ENCODE measurements around the gene HOXA7. TPM values are rescaled to one million over a fixed set of nuclear protein-coding genes. Genes with fewer than 3 reads are reported as not detected.

HOXA7 gene
- total and polyA plus RNA-seq, 7 experiments from 2014 or later: not detected

DNA sequence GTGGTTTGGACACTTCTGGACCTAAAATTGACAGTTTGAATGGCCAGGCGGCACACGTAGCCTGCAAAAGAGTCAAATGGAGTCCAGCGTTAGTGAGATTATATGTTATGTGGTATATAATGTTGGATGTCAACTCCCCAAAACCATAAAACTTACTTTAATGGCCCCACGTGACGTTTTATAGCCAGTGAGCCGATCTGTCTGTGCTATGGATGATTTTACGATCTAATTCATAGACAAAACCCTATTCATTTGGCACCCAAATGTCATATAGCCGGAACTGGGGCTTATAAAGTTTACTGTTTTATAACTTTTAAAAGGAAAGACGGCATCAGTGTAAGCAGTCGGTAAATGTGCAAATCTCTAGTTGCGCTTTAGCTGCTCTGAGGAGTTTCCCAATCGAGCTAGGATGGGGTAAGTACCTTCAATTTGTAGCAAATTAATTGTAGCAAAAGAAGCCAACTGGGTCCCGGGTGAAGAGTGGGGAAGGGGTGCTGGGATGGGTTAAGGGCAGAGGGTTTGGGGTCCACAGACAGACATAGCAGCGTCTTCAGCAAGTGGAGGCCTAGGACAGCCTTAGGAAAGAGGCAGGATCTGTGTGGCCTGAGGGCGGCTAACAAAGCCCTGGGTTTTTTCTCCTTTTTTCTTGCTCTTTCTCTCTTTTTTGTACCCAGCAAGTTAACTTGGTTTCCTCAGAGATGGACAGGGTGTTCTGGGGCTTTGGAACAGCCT lies 16.2 kb downstream of the HOXA7 start:
- ATAC-seq (no peak), DNase-seq (no peak)
- peaks cover 0 to 3% (median 0%) of the 10 kb centered on the region in 11 donors for H3K9me3 Mint-ChIP-seq
- Histone ChIP-seq H3K27me3 (ENCODE audit: control insufficient read depth in 2 of 2, insufficient read depth in 2 of 2, low read length in 2 of 2) (peaks cover 0 to 3% of the 10 kb centered on the region in 2 donors), H3K36me3 (ENCODE audit: control insufficient read depth in 2 of 3, insufficient read depth in 3 of 3, low read length in 3 of 3) (no peaks in the 10 kb centered on the region), H3K9me3 (ENCODE audit: control insufficient read depth in 2 of 3, low read length in 3 of 3) (no peaks in the 10 kb centered on the region), H3K4me3 (ENCODE audit: low read length) (no peak overlapping the region), H3K4me1 (ENCODE audit: control insufficient read depth in 2 of 2, insufficient read depth in 2 of 2, low read length in 2 of 2) (no peaks in the 10 kb centered on the region), H3K27ac (ENCODE audit: low read depth, low read length) (no peak overlapping the region)
- H3K27me3 Mint-ChIP-seq: peaks cover 32 to 61% (median 56%) of the 10 kb centered on the region in 5 donors
- CTCF ChIA-PET: interaction anchor here (0.6 kb wide), 2 partner anchors 173 to 1078 kb away, joined by 3 to 4 read pairs; no protein-coding TSS in a partner anchor
- intact Hi-C loops (cut with micrococcal nuclease): no loop called here
- H3K27ac Mint-ChIP-seq: no peak overlapping the region
- peaks cover 0 to 7% (median 2%) of the 10 kb centered on the region in 7 donors for H3K4me1 Mint-ChIP-seq
- peaks cover 0 to 3% (median 0%) of the 10 kb centered on the region in 5 donors for H3K36me3 Mint-ChIP-seq
- H3K4me3 Mint-ChIP-seq: no peak overlapping the region
- POLR2A ChIA-PET: no interaction called here

GRCh38 chr7:27139334-27140125 lies 16.9 kb downstream of the HOXA7 start:
- Mint-ChIP-seq H3K36me3 (peaks cover 0 to 3% (median 0%) of the 10 kb centered on the region in 5 donors), H3K27me3 (peaks cover 40 to 64% (median 59%) of the 10 kb centered on the region in 5 donors), H3K4me3 (no peak overlapping the region), H3K4me1 (peaks cover 0 to 11% (median 5%) of the 10 kb centered on the region in 7 donors), H3K27ac (no peak overlapping the region), H3K9me3 (peaks cover 0 to 2% (median 0%) of the 10 kb centered on the region in 11 donors)
- ChIA-PET CTCF (no interaction called here), POLR2A (no interaction called here)
- no peaks in the 10 kb centered on the region for H3K4me1 ChIP-seq (ENCODE audit: control insufficient read depth in 2 of 2, insufficient read depth in 2 of 2, low read length in 2 of 2)
- no peak for DNase-seq
- H3K4me3 ChIP-seq (ENCODE audit: low read length): no peak overlapping the region
- H3K27me3 ChIP-seq (ENCODE audit: control insufficient read depth in 2 of 2, insufficient read depth in 2 of 2, low read length in 2 of 2): peaks cover 0 to 4% of the 10 kb centered on the region in 2 donors
- ATAC-seq: no peak
- no peaks in the 10 kb centered on the region for H3K9me3 ChIP-seq (ENCODE audit: control insufficient read depth in 2 of 3, low read length in 3 of 3)
- intact Hi-C loops (cut with micrococcal nuclease): no loop called here
- no peaks in the 10 kb centered on the region for H3K36me3 ChIP-seq (ENCODE audit: control insufficient read depth in 2 of 3, insufficient read depth in 3 of 3, low read length in 3 of 3)
- no peak overlapping the region for H3K27ac ChIP-seq (ENCODE audit: low read depth, low read length)

DNA sequence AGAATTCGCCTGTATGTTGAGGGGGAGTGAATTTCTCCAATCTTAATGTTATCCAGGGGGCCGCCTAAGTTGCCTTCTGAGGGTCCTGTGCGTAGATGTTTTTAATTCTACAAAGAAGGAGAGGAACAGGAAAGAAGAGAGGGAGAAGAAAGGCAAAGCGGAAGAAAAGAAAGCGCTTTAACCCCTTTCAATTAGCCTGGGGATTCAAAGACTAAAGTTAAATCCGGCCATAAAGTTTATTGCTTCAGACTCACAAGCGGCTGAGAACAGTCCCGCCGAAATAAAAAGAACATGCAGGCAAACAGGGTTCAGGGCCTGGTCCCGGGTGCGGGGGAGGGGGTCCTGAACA lies 17.5 kb downstream of the HOXA7 start:
- Mint-ChIP-seq H3K4me3 (no peak overlapping the region), H3K9me3 (peaks cover 0 to 2% (median 0%) of the 10 kb centered on the region in 11 donors), H3K36me3 (peaks cover 0 to 3% (median 0%) of the 10 kb centered on the region in 5 donors), H3K27me3 (peaks cover 46 to 66% (median 64%) of the 10 kb centered on the region in 5 donors), H3K4me1 (peaks cover 0 to 15% (median 5%) of the 10 kb centered on the region in 7 donors), H3K27ac (no peak overlapping the region)
- ChIA-PET CTCF (no interaction called here), POLR2A (no interaction called here)
- H3K27me3 ChIP-seq (ENCODE audit: control insufficient read depth in 2 of 2, insufficient read depth in 2 of 2, low read length in 2 of 2): peaks cover 0 to 6% of the 10 kb centered on the region in 2 donors
- H3K9me3 ChIP-seq (ENCODE audit: control insufficient read depth in 2 of 3, low read length in 3 of 3): no peaks in the 10 kb centered on the region
- intact Hi-C loops (cut with micrococcal nuclease): no loop called here
- H3K36me3 ChIP-seq (ENCODE audit: control insufficient read depth in 2 of 3, insufficient read depth in 3 of 3, low read length in 3 of 3): no peaks in the 10 kb centered on the region
- ATAC-seq (no peak), DNase-seq (no peak)
- no peaks in the 10 kb centered on the region for H3K4me1 ChIP-seq (ENCODE audit: control insufficient read depth in 2 of 2, insufficient read depth in 2 of 2, low read length in 2 of 2)
- H3K4me3 ChIP-seq (ENCODE audit: low read length): no peak overlapping the region
- no peak overlapping the region for H3K27ac ChIP-seq (ENCODE audit: low read depth, low read length)

DNA sequence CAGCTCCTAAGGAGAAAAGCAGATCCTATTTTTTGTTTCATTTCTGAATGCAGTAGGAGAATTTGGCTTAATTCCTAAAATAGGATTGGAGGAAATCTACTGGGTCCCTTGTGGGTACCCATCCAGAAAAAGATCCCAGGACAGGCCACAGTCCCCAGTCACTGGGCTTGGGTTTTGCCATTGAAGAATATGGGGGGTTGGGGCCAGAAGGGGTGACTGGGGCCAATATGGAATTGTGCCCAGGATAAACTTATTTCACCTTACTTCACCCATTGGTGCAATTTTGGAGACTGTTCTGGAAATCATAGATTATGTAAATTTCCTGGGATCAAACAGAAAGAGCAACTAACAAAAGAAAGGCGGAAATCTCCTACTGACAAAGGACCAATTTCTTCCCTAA lies 18.0 kb downstream of the HOXA7 start:
- H3K4me1 ChIP-seq (ENCODE audit: control insufficient read depth in 2 of 2, insufficient read depth in 2 of 2, low read length in 2 of 2): no peaks in the 10 kb centered on the region
- peaks cover 0 to 18% (median 5%) of the 10 kb centered on the region in 7 donors for H3K4me1 Mint-ChIP-seq
- DNase-seq (no peak), ATAC-seq (no peak)
- H3K4me3 ChIP-seq (ENCODE audit: low read length): no peak overlapping the region
- POLR2A ChIA-PET: no interaction called here
- H3K36me3 ChIP-seq (ENCODE audit: control insufficient read depth in 2 of 3, insufficient read depth in 3 of 3, low read length in 3 of 3): no peaks in the 10 kb centered on the region
- peaks cover 50 to 69% (median 67%) of the 10 kb centered on the region in 5 donors for H3K27me3 Mint-ChIP-seq
- peaks cover 0 to 2% (median 0%) of the 10 kb centered on the region in 11 donors for H3K9me3 Mint-ChIP-seq
- no peak overlapping the region for H3K27ac ChIP-seq (ENCODE audit: low read depth, low read length)
- H3K36me3 Mint-ChIP-seq: peaks cover 0 to 3% (median 0%) of the 10 kb centered on the region in 5 donors
- intact Hi-C loops (cut with micrococcal nuclease): no loop called here
- CTCF ChIA-PET: no interaction called here
- no peak overlapping the region for H3K27ac Mint-ChIP-seq
- no peak overlapping the region for H3K4me3 Mint-ChIP-seq
- no peaks in the 10 kb centered on the region for H3K9me3 ChIP-seq (ENCODE audit: control insufficient read depth in 2 of 3, low read length in 3 of 3)
- peaks cover 0 to 6% of the 10 kb centered on the region in 2 donors for H3K27me3 ChIP-seq (ENCODE audit: control insufficient read depth in 2 of 2, insufficient read depth in 2 of 2, low read length in 2 of 2)

GRCh38 chr7:27137640-27138315 lies 18.7 kb downstream of the HOXA7 start:
- H3K9me3 ChIP-seq (ENCODE audit: control insufficient read depth in 2 of 3, low read length in 3 of 3): no peaks in the 10 kb centered on the region
- ATAC-seq (no peak), DNase-seq (no peak)
- peaks cover 0 to 2% (median 0%) of the 10 kb centered on the region in 11 donors for H3K9me3 Mint-ChIP-seq
- intact Hi-C loops (cut with micrococcal nuclease): no loop called here
- H3K4me3 Mint-ChIP-seq: no peak overlapping the region
- H3K27ac Mint-ChIP-seq: no peak overlapping the region
- H3K36me3 ChIP-seq (ENCODE audit: control insufficient read depth in 2 of 3, insufficient read depth in 3 of 3, low read length in 3 of 3): no peaks in the 10 kb centered on the region
- peaks cover 54 to 76% (median 70%) of the 10 kb centered on the region in 5 donors for H3K27me3 Mint-ChIP-seq
- peaks cover 0 to 3% (median 0%) of the 10 kb centered on the region in 5 donors for H3K36me3 Mint-ChIP-seq
- H3K4me1 Mint-ChIP-seq: peaks cover 0 to 18% (median 3%) of the 10 kb centered on the region in 7 donors
- no peak overlapping the region for H3K4me3 ChIP-seq (ENCODE audit: low read length)
- H3K4me1 ChIP-seq (ENCODE audit: control insufficient read depth in 2 of 2, insufficient read depth in 2 of 2, low read length in 2 of 2): no peaks in the 10 kb centered on the region
- H3K27ac ChIP-seq (ENCODE audit: low read depth, low read length): no peak overlapping the region
- CTCF ChIA-PET: no interaction called here
- peaks cover 0 to 6% of the 10 kb centered on the region in 2 donors for H3K27me3 ChIP-seq (ENCODE audit: control insufficient read depth in 2 of 2, insufficient read depth in 2 of 2, low read length in 2 of 2)
- POLR2A ChIA-PET: no interaction called here

DNA sequence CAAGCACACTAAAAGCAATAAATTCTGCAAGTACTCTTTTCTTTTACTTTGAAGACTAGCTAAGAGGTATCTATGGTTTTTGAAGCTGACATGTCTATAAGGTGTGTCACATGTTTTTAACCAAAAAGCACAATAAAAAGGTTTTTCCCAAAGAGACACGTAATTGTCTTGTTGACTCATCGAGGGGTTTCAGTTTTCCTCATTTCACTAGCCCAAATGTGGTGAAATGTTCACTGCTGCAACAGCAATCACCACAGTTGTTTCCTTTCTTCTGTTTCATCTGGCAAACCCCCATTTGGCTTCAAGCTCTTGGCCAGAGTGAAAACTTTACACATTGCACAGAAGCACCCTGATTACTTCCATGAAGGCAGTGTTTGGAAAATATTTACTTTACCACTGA lies 22.1 kb downstream of the HOXA7 start:
- intact Hi-C loops (cut with micrococcal nuclease): loop anchor here in 1 of 2 donors (5.0 kb wide), 1 partner anchor 37 kb away; the partner anchor contains the start of gene HOXA1
- H3K4me3 Mint-ChIP-seq: no peak overlapping the region
- POLR2A ChIA-PET: no interaction called here

More for the DNA sequence above, 22.1 kb downstream of the HOXA7 start:
- Mint-ChIP-seq H3K27me3 (peaks cover 53 to 71% (median 65%) of the 10 kb centered on the region in 5 donors), H3K27ac (no peak overlapping the region), H3K36me3 (peaks cover 0 to 3% (median 0%) of the 10 kb centered on the region in 5 donors), H3K4me1 (peaks cover 0 to 18% (median 2%) of the 10 kb centered on the region in 7 donors), H3K9me3 (no peaks in the 10 kb centered on the region)
- CTCF ChIA-PET: no interaction called here
- Histone ChIP-seq H3K9me3 (ENCODE audit: control insufficient read depth in 2 of 3, low read length in 3 of 3) (no peaks in the 10 kb centered on the region), H3K4me1 (ENCODE audit: control insufficient read depth in 2 of 2, insufficient read depth in 2 of 2, low read length in 2 of 2) (no peaks in the 10 kb centered on the region), H3K4me3 (ENCODE audit: low read length) (no peak overlapping the region), H3K36me3 (ENCODE audit: control insufficient read depth in 2 of 3, insufficient read depth in 3 of 3, low read length in 3 of 3) (no peaks in the 10 kb centered on the region), H3K27ac (ENCODE audit: low read depth, low read length) (no peak overlapping the region), H3K27me3 (ENCODE audit: control insufficient read depth in 2 of 2, insufficient read depth in 2 of 2, low read length in 2 of 2) (peaks cover 0 to 6% of the 10 kb centered on the region in 2 donors)
- DNase-seq (no peak), ATAC-seq (no peak)
